ENCODE measurements around the gene IER5L.

DNA sequence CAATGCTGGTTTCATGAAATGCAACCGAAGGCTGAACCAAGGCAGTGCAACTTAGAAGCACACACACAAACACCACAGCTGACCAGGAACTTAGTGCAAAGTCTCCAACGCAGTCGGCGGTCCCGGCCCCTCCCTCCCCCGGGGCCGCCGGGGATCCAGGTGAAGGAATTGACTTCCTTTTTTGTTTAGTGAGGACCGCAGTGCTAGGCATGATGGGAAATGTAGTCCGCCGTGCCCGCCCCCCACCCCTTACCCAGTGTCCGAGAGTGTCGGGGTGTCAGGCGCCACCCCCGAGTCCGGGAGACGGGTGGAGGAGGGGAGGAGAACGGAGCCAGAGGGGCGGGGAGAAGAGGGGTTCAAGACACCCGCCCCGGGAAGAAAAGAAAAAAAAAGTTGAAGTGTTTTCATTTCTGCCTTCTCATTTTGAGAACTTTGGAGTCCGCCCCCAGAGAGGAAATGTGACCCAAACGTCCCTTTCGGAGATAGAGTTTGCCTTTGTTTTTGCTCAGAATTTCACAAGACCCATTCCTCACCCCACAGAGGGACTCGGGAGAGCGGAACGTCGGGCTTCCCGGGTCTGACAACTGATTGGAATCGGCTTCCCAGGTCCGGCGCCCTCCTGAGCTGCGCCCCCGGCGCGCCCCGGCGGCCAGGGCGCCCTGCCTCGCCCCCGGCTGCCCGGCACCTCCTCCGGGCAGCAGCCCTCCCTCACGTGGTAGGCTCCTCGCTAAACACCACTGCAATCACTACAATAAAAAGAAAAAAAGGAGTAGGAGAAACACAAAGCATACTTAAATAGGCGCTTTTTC lies 2.0 kb downstream of the IER5L start:
- TF ChIP-seq, protein P1, sequence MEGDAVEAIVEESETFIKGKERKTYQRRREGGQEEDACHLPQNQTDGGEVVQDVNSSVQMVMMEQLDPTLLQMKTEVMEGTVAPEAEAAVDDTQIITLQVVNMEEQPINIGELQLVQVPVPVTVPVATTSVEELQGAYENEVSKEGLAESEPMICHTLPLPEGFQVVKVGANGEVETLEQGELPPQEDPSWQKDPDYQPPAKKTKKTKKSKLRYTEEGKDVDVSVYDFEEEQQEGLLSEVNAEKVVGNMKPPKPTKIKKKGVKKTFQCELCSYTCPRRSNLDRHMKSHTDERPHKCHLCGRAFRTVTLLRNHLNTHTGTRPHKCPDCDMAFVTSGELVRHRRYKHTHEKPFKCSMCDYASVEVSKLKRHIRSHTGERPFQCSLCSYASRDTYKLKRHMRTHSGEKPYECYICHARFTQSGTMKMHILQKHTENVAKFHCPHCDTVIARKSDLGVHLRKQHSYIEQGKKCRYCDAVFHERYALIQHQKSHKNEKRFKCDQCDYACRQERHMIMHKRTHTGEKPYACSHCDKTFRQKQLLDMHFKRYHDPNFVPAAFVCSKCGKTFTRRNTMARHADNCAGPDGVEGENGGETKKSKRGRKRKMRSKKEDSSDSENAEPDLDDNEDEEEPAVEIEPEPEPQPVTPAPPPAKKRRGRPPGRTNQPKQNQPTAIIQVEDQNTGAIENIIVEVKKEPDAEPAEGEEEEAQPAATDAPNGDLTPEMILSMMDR (conservative IDR thresholded peaks at IDR 0.05; ENCODE audit: low read length) = no peak
- no peak for TF ChIP-seq EZH2phosphoT487 (IDR thresholded peaks at IDR 0.05; ENCODE audit: borderline replicate concordance)

Measured in Loucy (cell line).